ENCODE data around the gene TEX26.

Gene TEX26

DNA sequence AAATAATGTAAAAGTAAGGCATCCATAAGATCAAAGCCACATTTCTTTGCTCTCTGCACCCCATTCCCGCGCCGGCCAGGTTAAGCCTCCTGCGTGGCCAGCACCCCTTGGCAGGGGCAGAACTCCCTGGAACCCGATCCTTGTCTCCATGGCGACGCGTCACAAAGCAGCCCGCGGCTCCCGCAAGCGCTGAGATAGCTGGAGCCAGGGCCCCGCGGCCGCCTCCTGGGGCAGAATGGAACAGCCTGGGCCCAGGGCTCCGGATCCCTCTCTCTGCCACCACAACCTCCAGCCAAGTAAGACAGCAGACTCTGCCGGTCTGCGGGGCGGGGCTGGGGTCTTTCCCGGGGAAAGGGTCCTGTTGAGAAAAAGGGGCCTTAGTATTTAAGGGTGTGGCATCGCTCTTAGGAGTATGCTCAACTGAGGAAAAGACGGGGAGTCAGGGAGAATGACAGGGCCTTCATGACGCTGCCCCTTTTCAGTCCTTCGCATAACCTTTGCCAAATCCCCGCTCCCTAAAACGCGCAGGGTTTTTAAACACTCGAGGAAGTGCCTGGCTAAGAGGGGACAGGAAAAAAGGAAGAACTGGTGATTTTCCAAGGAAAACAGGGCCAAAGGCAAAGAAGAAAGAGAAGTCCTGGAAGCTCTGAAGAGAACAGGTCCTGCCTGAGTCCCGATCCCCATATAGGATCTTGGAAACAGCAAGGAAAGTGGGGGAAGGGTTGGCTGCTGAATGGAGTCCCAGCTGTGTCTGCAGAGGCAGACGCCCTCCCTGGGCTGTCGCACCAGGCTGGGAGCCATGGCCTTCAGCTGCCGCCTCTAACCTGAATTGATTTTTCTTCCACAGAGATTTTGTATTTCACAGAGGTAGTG lies at the start of gene TEX26:
TEX26 (plus strand) TSS at position 176 of the 873 bp plus-strand sequence; CDS start at position 236, 60 bp downstream.
- TF ChIP-seq, protein P1, sequence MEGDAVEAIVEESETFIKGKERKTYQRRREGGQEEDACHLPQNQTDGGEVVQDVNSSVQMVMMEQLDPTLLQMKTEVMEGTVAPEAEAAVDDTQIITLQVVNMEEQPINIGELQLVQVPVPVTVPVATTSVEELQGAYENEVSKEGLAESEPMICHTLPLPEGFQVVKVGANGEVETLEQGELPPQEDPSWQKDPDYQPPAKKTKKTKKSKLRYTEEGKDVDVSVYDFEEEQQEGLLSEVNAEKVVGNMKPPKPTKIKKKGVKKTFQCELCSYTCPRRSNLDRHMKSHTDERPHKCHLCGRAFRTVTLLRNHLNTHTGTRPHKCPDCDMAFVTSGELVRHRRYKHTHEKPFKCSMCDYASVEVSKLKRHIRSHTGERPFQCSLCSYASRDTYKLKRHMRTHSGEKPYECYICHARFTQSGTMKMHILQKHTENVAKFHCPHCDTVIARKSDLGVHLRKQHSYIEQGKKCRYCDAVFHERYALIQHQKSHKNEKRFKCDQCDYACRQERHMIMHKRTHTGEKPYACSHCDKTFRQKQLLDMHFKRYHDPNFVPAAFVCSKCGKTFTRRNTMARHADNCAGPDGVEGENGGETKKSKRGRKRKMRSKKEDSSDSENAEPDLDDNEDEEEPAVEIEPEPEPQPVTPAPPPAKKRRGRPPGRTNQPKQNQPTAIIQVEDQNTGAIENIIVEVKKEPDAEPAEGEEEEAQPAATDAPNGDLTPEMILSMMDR (IDR thresholded peaks at IDR 0.05; ENCODE audit: low read depth, low read length): peak; percentile 28
- DNase-seq (ENCODE audit: low read depth in 2 of 2): peak in 1 of 2 donors; percentile 41
- no peak within 1 kb of the TSS for H3K4me3 ChIP-seq (replicated peaks in 1 of 2; ENCODE audit: low read depth in 2 of 2, low read length in 2 of 2)

DNA sequence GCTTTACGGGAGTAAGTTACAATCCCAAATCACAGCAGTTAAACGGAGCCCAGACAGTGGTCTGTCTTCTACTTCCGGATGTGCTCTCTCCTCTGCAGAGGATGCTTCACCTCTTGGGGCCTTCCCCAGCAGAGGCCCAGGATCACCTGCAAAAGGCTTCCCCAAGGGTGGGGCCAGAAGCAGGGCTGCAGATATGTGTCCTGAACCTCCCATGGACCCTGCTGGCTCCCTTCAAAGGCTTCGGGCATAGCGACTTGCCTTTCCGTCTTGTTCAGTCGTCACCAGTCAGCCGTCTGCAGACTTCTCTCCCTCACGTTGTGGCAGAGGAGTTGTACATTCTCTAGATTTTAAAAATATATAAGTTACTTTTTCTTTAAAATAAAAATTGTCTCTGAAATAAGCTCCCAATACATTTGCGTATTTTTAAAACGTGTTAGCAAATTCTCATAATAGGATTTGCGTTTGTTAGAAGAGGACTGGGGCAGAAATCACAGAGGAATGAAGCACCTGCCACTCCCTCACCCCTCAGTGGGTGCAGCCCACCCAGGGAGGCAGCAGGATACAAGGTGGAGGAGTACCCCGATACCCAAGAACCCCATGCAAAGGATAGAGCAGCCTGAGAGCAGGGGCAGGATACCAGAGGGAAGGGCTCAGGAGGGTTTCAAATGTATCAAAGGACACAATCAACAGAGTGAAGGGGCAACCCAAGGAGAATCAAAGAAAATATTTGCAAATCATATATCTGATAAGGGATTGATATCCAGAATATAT lies 49.3 kb upstream of the TEX26 start:
- TF ChIP-seq, protein P1 (IDR thresholded peaks at IDR 0.05; ENCODE audit: low read depth, low read length): no peak
- no peak for DNase-seq (ENCODE audit: low read depth in 2 of 2)
- H3K4me3 ChIP-seq (replicated peaks in 1 of 2; ENCODE audit: low read depth in 2 of 2, low read length in 2 of 2): no peak overlapping the region

DNA sequence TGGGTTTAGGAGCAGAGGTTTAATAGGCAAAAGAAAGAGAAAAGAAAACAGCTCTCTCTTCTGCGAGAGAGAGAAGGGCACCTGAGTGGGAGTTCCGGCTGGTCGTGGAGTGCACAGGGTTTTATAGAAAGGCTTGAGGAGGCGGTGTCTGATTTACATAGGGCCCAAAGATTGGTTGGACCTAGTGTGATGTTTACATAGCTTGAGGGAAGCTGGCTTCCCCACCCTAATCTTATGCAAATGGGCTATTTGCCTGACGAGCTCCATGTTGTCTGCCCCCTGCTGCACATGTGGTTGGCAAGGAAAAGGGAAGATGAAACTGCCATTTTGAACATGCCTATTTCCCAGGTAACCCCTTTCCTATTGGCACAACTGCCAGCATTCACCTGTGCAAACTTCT lies 47.9 kb upstream of the TEX26 start:
- H3K4me3 ChIP-seq (replicated peaks in 1 of 2; ENCODE audit: low read depth in 2 of 2, low read length in 2 of 2): no peak overlapping the region
- no peak for DNase-seq (ENCODE audit: low read depth in 2 of 2)
- TF ChIP-seq, protein P1 (IDR thresholded peaks at IDR 0.05; ENCODE audit: low read depth, low read length): no peak

DNA sequence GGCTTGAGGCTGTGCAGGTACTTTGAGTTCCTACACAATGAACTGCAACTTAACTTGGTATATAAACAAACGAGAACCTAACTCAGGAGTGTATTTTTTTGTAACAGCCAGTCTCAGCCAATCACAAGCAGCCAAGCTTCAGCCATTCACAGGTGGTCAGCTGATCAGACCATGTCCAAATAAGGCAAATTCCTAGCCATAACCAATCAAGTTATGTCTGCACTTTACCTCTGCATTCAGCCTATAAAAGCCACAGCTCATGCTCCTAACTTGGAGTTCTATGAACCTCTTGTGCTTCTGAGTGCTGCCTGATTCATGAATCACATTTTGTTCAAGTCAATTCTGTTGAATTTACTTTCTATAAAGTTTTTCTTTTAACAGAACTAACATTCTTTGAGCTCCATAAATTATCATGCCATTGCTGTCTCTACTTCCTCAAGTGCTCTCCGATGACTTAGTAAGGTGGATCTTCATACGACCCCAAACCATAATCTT lies 43.2 kb upstream of the TEX26 start:
- TF ChIP-seq, protein P1 (IDR thresholded peaks at IDR 0.05; ENCODE audit: low read depth, low read length): no peak
- H3K4me3 ChIP-seq (replicated peaks in 1 of 2; ENCODE audit: low read depth in 2 of 2, low read length in 2 of 2): no peak overlapping the region
- no peak for DNase-seq (ENCODE audit: low read depth in 2 of 2)

DNA sequence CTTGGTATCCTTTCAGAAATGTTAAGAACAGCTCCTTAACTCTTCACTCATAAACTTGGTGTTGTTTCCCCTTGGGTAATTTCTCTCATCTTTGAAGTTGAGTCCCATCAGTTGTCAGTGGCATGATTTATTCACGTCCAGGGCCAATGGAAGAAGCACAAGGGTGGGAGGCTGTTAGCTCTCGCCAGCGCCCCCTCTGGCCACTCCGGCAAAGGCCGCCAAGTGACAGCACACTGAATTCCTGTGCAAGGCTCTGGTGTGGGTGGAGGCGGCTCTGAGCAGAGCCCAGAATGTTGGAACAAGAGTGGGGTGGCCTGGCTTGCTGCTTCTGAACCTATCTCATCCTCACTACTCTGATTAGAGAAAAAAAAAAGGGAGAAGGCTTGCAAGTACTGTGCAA lies 39.5 kb upstream of the TEX26 start:
- H3K4me3 ChIP-seq (replicated peaks in 1 of 2; ENCODE audit: low read depth in 2 of 2, low read length in 2 of 2): no peak overlapping the region
- DNase-seq (ENCODE audit: low read depth in 2 of 2): peak; percentile 74 to 75
- TF ChIP-seq, protein P1 (IDR thresholded peaks at IDR 0.05; ENCODE audit: low read depth, low read length): peak; percentile 87

DNA sequence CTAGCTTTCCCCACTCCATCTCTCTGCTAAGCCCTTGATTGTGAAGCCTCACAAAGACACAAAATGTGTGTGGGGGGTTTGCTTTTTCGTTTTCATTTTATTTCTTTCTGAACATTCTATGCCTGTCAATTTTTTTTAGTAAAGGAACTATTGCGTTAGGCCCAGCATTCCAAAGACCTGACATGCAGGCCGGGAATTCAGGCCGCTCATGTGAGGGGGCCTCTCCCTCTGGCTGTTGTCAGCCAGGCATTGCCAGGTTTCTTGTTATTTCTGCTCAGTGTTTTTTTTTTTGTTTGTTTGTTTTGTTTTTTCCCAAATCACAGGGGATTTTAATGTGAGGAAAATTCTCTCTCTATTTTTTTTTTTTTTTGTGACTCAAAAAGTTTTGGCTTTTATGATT lies 36.7 kb upstream of the TEX26 start:
- H3K4me3 ChIP-seq (replicated peaks in 1 of 2; ENCODE audit: low read depth in 2 of 2, low read length in 2 of 2): no peak overlapping the region
- TF ChIP-seq, protein P1 (IDR thresholded peaks at IDR 0.05; ENCODE audit: low read depth, low read length): no peak
- peak; percentile 96 to 97 for DNase-seq (ENCODE audit: low read depth in 2 of 2)

Data from cardiac fibroblast (primary cell).